Measurements from ENCODE around the gene TMEM109. TPM values are rescaled to one million over a fixed set of nuclear protein-coding genes. Genes with fewer than 3 reads are reported as not detected.

TMEM109 gene
- polyA plus RNA-seq, 4 donors = 76.1 to 111 (median 91.6) TPM

GRCh38 chr11:60939301-60939700 lies 25.3 kb downstream of the TMEM109 start:
- DNase-seq (ENCODE audit: low read depth in 4 of 4, low spot score in 2 of 4) = no peak

- DNase-seq (ENCODE audit: low read depth in 4 of 4, low spot score in 2 of 4) = no peak
Measured at GRCh38 chr11:60939855-60940254, 25.9 kb downstream of the TMEM109 start.

GRCh38 chr11:60941371-60942119 lies 27.6 kb downstream of the TMEM109 start:
- no peak for DNase-seq (ENCODE audit: low read depth in 4 of 4, low spot score in 2 of 4)

GRCh38 chr11:60942219-60942618 lies 28.3 kb downstream of the TMEM109 start:
- no peak for DNase-seq (ENCODE audit: low read depth in 4 of 4, low spot score in 2 of 4)

GRCh38 chr11:60942970-60943565 lies 29.1 kb downstream of the TMEM109 start:
- DNase-seq (ENCODE audit: low read depth in 4 of 4, low spot score in 2 of 4) = peak in 1 of 4 donors; percentile 28

GRCh38 chr11:60944490-60945294 lies 30.7 kb downstream of the TMEM109 start:
- no peak for DNase-seq (ENCODE audit: low read depth in 4 of 4, low spot score in 2 of 4)

- DNase-seq (ENCODE audit: low read depth in 4 of 4, low spot score in 2 of 4) = no peak
Measured at GRCh38 chr11:60945295-60945667, 31.3 kb downstream of the TMEM109 start.

- DNase-seq (ENCODE audit: low read depth in 4 of 4, low spot score in 2 of 4) = no peak
Measured at GRCh38 chr11:60946601-60947264, 32.8 kb downstream of the TMEM109 start.

GRCh38 chr11:60947700-60948099 lies 33.7 kb downstream of the TMEM109 start:
- no peak for DNase-seq (ENCODE audit: low read depth in 4 of 4, low spot score in 2 of 4)

GRCh38 chr11:60948250-60948649 lies 34.3 kb downstream of the TMEM109 start:
- DNase-seq (ENCODE audit: low read depth in 4 of 4, low spot score in 2 of 4) = no peak

GRCh38 chr11:60950024-60950423 lies 36.1 kb downstream of the TMEM109 start:
- DNase-seq (ENCODE audit: low read depth in 4 of 4, low spot score in 2 of 4) = no peak

- no peak for DNase-seq (ENCODE audit: low read depth in 4 of 4, low spot score in 2 of 4)
Measured at GRCh38 chr11:60950933-60951605, 37.1 kb downstream of the TMEM109 start.

GRCh38 chr11:60951606-60951903 lies 37.6 kb downstream of the TMEM109 start:
- DNase-seq (ENCODE audit: low read depth in 4 of 4, low spot score in 2 of 4) = no peak

GRCh38 chr11:60951904-60952741 lies 38.2 kb downstream of the TMEM109 start, which contains the start of gene SLC15A3:
Gene SLC15A3, minus strand, starts transcription at chr11:60952176. Its CDS starts 625 bp downstream, at chr11:60951551.
- peak in 2 of 4 donors; percentile 27 to 41 for DNase-seq (ENCODE audit: low read depth in 4 of 4, low spot score in 2 of 4)

- no peak for DNase-seq (ENCODE audit: low read depth in 4 of 4, low spot score in 2 of 4)
Measured at GRCh38 chr11:60952742-60953170, 38.8 kb downstream of the TMEM109 start.

GRCh38 chr11:60953781-60954180 lies 39.8 kb downstream of the TMEM109 start:
- no peak for DNase-seq (ENCODE audit: low read depth in 4 of 4, low spot score in 2 of 4)

- DNase-seq (ENCODE audit: low read depth in 4 of 4, low spot score in 2 of 4) = no peak
Measured at GRCh38 chr11:60954421-60954820, 40.5 kb downstream of the TMEM109 start.

- no peak for DNase-seq (ENCODE audit: low read depth in 4 of 4, low spot score in 2 of 4)
Measured at GRCh38 chr11:60955571-60955970, 41.6 kb downstream of the TMEM109 start.

- no peak for DNase-seq (ENCODE audit: low read depth in 4 of 4, low spot score in 2 of 4)
Measured at GRCh38 chr11:60957188-60957587, 43.2 kb downstream of the TMEM109 start.

GRCh38 chr11:60959431-60959830 lies 45.5 kb downstream of the TMEM109 start:
- no peak for DNase-seq (ENCODE audit: low read depth in 4 of 4, low spot score in 2 of 4)

Measured in left renal cortex interstitium (tissue), 4 donors.